ACHN (cell line): ENCODE measurements around the gene SMCO2.
"Not testable (repeated sequence)": the region's sequence is repeated elsewhere in the genome, so short reads cannot be mapped to it uniquely, and the experiment has no call there.

Source experiments
- DNase-seq: peaks from one replicate; pipeline ENCODE4 v3.0.0-alpha.2; 2015
- in situ Hi-C: cut with HindIII; loops from 2 replicates; pipeline ENCODE4 v1.10.0; 2017; ENCODE audit warnings: low sequenced_read_pairs, low pct_ligation_motif_present, low pct_unique_long_range_greater_than_20kb

The SMCO2 gene

GRCh38 chr12:27537855-27538675 is 91.5 kb downstream of the SMCO2 start:
- in situ Hi-C loops: no loop called here
- DNase-seq: no peak

- no peak for DNase-seq
- in situ Hi-C loops: no loop called here
These were observed 92.7 kb downstream of the SMCO2 start for GRCh38 chr12:27539191-27539631.

DNA sequence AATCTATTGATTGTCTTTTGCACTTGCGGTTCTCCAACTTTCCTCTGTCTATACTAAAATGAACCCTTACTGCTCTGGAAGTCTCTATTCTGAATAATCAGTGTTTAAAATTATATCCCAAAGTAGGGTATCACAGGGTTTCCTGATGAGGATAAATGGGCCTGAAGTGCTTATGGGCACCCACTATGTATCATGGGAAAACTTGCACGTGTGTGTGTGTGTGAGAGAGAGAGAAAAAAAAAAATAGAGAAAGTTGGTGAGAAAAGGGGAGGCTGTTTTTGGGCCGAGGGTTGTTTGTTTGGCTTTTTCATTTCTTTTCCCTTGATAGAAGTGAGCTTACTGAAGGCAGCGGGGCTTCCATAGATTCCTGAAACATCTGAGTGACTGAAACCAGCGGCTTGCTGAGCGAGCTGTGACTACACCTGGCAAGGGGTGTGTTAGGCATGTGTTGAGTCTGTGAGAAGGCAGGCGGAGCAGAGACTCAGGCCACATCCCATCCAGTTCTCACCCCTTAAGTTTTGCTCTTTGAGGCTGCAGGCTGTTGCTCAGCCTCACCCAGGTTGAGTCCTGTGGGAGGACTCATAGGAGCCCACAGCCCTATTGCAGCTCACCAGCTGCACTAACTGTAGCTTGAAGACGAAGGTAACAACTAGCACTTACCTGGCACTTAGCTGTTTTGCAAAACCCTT is 94.6 kb downstream of the SMCO2 start:
- in situ Hi-C loops: no loop called here
- no peak for DNase-seq

DNA sequence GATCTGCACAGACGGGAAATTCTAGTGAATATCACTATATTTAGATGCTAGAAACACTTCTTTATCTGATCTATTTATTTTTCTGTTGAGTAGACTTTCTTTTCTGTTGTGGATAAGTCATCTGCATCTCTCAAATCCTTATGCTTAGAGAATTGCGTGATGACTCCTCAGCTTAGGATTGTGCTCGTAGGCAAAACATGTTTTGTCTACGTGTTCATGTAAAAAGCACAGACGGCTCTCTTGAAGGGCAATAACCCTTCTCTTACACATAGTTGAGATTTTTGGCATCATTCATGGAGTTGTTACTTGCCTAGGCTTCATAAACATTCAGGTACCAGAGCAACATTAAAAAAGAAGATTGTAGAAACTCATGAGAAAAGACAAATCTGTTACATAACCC is 96.1 kb downstream of the SMCO2 start:
- no peak for DNase-seq
- in situ Hi-C loops: no loop called here

DNA sequence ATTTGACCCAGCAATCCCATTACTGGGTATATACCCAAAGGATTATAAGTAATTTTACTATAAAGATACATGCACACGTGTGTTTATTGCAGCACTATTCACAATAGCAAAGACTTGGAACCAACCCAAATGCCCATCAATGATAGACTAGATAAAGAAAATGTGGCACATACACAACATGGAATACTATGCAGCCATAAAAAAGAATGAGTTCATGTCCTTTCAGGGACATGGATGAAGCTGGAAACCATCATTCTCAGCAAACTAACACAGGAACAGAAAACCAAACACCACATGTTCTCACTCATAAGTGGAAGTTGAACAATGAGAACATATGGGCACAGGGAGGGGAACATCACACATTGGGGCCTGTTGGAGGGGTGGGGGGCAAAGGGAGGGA is 98.3 kb downstream of the SMCO2 start:
- in situ Hi-C loops, DNase-seq: not testable (repeated sequence)

DNA sequence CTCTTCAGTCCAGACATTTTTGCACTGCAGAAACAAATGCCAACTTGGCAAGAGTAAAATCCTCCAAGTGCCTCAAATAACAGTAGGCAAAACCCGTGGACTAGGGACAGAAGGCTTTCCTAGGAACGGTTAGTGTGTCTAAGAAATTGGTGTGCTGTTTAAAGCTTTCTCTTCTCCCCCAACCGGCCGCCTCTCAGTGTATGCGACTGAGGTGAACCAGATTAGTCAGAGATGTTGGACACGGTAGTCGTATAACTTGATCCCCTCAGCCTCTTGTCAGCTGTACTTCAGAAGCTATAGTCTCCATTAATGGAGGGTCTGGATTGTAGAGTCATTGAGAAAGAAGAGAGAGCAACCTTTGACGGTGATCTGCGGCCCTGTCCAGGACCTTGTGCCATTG is 99.1 kb downstream of the SMCO2 start:
- DNase-seq: no peak
- in situ Hi-C loops: no loop called here

GRCh38 chr12:27547592-27547991 is 101.1 kb downstream of the SMCO2 start:
- no peak for DNase-seq
- in situ Hi-C loops: no loop called here

DNA sequence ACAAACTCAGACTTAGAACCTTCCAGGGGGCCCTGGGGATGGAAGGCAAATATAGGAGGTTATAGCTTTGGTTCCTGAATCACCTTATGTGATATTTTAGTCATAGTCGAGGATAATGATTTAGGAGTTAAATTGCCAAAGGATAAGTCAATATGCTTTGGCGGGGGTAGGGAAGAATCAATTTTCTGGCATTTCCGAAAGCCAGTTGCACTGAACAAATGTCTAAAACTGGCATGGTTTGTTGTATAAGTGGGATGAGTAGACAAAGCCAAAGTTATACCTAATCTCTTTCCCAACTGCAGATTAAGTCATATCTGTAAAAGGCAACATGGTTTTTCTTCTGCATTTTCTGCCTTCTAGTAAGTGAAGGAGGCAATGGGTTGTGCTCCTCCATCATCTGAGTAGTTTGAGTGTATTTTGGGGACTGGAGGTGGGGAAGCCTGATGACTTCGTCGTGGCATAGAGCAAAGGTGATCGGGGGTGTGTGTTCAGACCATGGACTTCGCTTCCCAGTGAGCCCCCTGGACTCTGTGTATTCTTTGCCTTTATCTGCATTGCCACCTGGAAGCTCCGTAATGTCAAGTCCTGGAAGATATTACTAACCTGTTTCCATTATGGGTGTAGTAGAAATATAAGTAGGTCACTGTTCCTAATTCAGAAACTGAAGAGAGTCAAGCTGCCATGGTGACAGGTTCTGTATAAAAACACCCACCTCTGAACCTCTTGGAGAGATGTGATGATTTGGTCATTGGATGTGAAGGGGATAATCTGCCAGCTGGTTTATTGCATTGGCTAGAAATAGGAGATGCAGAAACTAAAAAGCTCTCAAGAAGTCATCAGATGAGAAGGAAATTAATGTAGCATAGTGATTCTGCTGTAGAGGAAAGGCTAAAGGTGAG is 102.0 kb downstream of the SMCO2 start:
- DNase-seq: no peak
- in situ Hi-C loops: no loop called here

- DNase-seq: peak; percentile 85
- in situ Hi-C loops: no loop called here
These were observed 102.8 kb downstream of the SMCO2 start for GRCh38 chr12:27549236-27549800.

GRCh38 chr12:27549801-27550652 is 103.5 kb downstream of the SMCO2 start:
- in situ Hi-C loops: no loop called here
- DNase-seq: peak; percentile 97

- in situ Hi-C loops: no loop called here
- no peak for DNase-seq
These were observed 104.1 kb downstream of the SMCO2 start for GRCh38 chr12:27550653-27550975.

- in situ Hi-C loops: no loop called here
- no peak for DNase-seq
These were observed 104.8 kb downstream of the SMCO2 start for GRCh38 chr12:27551172-27551840.
